Suprapubic skin (tissue), 3 donors: ENCODE results near the gene VIPAS39.

ENCODE experiments used
- POLR2AphosphoS5 ChIP-seq, 3 donors: sonication (generic); formaldehyde crosslinking; IDR thresholded peaks; one replicate each; pipeline ENCODE4 v1.6.1; 2017; ENCODE audit warnings: antibody characterized with exemption in 3 of 3
- TF ChIP-seq, protein P1 (sequence below), 2 donors: fragments of 200-600 bp in 1 of 2; fragments of 450-650 bp in 1 of 2; sonication (generic) in 1 of 2; IDR thresholded peaks; one replicate each; pipeline ENCODE4 v1.5.1; 2016 to 2019; ENCODE audit warnings: antibody characterized with exemption in 2 of 2, mild to moderate bottlenecking in 1 of 2, moderate library complexity in 1 of 2

GRCh38 chr14:77457115-77457521 lies 283 bp downstream of the VIPAS39 start:
- TF ChIP-seq, protein P1, sequence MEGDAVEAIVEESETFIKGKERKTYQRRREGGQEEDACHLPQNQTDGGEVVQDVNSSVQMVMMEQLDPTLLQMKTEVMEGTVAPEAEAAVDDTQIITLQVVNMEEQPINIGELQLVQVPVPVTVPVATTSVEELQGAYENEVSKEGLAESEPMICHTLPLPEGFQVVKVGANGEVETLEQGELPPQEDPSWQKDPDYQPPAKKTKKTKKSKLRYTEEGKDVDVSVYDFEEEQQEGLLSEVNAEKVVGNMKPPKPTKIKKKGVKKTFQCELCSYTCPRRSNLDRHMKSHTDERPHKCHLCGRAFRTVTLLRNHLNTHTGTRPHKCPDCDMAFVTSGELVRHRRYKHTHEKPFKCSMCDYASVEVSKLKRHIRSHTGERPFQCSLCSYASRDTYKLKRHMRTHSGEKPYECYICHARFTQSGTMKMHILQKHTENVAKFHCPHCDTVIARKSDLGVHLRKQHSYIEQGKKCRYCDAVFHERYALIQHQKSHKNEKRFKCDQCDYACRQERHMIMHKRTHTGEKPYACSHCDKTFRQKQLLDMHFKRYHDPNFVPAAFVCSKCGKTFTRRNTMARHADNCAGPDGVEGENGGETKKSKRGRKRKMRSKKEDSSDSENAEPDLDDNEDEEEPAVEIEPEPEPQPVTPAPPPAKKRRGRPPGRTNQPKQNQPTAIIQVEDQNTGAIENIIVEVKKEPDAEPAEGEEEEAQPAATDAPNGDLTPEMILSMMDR (IDR thresholded peaks at IDR 0.05), result no peak
- TF ChIP-seq POLR2AphosphoS5 (IDR thresholded peaks at IDR 0.05), result no peak
